ENCODE measurements around the gene ECHS1.

DNA sequence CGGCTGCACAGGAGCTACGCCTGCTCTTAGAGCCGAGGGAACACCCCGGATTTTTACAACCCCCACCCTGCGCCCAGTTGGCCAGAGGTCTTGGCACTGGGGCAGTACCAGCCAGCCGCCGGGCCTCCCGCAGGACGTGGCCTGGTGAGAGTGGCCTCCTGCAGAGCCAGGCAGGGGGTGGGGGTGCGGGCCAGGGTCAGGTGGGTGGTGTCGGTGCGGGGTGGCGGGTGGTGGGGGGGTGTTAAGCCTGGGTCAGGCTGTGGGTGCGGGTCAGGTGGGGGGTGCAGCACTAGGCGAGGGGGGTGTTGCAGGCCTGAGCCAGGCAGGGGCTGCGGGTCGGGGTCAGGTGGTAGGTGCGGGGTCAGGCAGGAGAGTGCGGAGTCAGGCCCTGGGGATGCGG lies 647 bp downstream of the ECHS1 start:
- TF ChIP-seq EP300 (IDR thresholded peaks at IDR 0.05) (no peak), CTCF (IDR thresholded peaks at IDR 0.05) (no peak)

All from stomach (tissue), 4 donors.